ENCODE data around the gene DSN1.

DNA sequence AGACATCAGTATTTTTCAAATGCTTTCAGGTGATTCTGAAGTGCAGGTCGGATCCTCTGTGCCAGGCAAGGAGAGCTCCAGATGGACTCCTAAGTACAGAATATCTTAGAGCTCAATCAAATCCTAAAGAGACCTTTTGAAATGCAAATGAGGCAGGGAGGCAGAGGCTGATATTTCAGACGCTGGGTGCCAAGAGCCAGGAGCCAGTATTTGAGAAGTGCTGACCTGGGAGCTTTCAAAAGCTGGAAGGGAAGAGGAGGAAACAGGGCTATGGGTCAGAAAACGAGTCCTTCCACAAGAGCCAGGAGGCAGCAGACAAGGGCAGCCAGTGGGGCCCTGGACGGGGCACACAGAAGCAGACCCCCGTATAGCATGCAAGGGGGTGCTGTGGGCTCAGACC is 46.1 kb upstream of the DSN1 start:
- TF ChIP-seq TAF1 (IDR thresholded peaks at IDR 0.05; ENCODE audit: borderline replicate concordance, low read depth, low read length), result no peak
- TF ChIP-seq RFX5 (IDR thresholded peaks at IDR 0.05; ENCODE audit: low read length), result no peak
- no peak for TF ChIP-seq POLR2AphosphoS5 (IDR thresholded peaks at IDR 0.05; ENCODE audit: low read depth, low read length)
- TF ChIP-seq, protein P1, sequence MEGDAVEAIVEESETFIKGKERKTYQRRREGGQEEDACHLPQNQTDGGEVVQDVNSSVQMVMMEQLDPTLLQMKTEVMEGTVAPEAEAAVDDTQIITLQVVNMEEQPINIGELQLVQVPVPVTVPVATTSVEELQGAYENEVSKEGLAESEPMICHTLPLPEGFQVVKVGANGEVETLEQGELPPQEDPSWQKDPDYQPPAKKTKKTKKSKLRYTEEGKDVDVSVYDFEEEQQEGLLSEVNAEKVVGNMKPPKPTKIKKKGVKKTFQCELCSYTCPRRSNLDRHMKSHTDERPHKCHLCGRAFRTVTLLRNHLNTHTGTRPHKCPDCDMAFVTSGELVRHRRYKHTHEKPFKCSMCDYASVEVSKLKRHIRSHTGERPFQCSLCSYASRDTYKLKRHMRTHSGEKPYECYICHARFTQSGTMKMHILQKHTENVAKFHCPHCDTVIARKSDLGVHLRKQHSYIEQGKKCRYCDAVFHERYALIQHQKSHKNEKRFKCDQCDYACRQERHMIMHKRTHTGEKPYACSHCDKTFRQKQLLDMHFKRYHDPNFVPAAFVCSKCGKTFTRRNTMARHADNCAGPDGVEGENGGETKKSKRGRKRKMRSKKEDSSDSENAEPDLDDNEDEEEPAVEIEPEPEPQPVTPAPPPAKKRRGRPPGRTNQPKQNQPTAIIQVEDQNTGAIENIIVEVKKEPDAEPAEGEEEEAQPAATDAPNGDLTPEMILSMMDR (IDR thresholded peaks at IDR 0.05), result no peak
- no peak for TF ChIP-seq SMC3 (IDR thresholded peaks at IDR 0.05; ENCODE audit: low read depth, low read length)
- no peak for TF ChIP-seq ELF1 (IDR thresholded peaks at IDR 0.05)
- TF ChIP-seq FOXJ3 (CRISPR knock-in tag; IDR thresholded peaks at IDR 0.05), result no peak
- TF ChIP-seq MXI1 (IDR thresholded peaks at IDR 0.05; ENCODE audit: low read depth, low read length), result no peak
- TF ChIP-seq TCF12 (IDR thresholded peaks at IDR 0.05), result no peak
- TF ChIP-seq, protein P2, sequence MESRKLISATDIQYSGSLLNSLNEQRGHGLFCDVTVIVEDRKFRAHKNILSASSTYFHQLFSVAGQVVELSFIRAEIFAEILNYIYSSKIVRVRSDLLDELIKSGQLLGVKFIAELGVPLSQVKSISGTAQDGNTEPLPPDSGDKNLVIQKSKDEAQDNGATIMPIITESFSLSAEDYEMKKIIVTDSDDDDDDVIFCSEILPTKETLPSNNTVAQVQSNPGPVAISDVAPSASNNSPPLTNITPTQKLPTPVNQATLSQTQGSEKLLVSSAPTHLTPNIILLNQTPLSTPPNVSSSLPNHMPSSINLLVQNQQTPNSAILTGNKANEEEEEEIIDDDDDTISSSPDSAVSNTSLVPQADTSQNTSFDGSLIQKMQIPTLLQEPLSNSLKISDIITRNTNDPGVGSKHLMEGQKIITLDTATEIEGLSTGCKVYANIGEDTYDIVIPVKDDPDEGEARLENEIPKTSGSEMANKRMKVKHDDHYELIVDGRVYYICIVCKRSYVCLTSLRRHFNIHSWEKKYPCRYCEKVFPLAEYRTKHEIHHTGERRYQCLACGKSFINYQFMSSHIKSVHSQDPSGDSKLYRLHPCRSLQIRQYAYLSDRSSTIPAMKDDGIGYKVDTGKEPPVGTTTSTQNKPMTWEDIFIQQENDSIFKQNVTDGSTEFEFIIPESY (IDR thresholded peaks at IDR 0.05; ENCODE audit: borderline replicate concordance, low read depth), result no peak
- no peak for TF ChIP-seq SIN3A (IDR thresholded peaks at IDR 0.05; ENCODE audit: borderline replicate concordance, low read depth, low read length)
- TF ChIP-seq JUND (IDR thresholded peaks at IDR 0.05), result no peak
- TF ChIP-seq, protein P3, sequence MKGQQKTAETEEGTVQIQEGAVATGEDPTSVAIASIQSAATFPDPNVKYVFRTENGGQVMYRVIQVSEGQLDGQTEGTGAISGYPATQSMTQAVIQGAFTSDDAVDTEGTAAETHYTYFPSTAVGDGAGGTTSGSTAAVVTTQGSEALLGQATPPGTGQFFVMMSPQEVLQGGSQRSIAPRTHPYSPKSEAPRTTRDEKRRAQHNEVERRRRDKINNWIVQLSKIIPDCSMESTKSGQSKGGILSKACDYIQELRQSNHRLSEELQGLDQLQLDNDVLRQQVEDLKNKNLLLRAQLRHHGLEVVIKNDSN (IDR thresholded peaks at IDR 0.05; ENCODE audit: borderline replicate concordance, low read depth), result no peak
- TF ChIP-seq EZH2phosphoT487 (IDR thresholded peaks at IDR 0.05; ENCODE audit: borderline replicate concordance, low read depth), result no peak
